AG04450 (cell line): ENCODE results near the gene ADARB2. TPM values are rescaled to one million over a fixed set of nuclear protein-coding genes. Genes with fewer than 3 reads are reported as not detected.

Experiments
- CTCF ChIA-PET: fragments of 300-600, 350-600 bp; formaldehyde crosslinking; extraction: SDS; loops from one replicate; lab custom pipeline; 2022; ENCODE audit warnings: antibody characterized with exemption, inconsistent platforms; lab: Charles Lee
- POLR2A ChIA-PET: fragments of 350-600 bp; formaldehyde crosslinking; extraction: SDS; loops from one replicate; lab custom pipeline; 2021; ENCODE audit warnings: antibody characterized with exemption, inconsistent platforms; lab: Yijun Ruan, JAX
- DNase-seq: peaks from one replicate; pipeline ENCODE4 v3.0.0-alpha.2; 2011; ENCODE audit warnings: low read depth, low spot score
- H3K27ac ChIP-seq: one replicate; pipeline ENCODE4 v1.5.1; 2012; ENCODE audit warnings: low read depth, low read length, control low read depth
- H3K27me3 ChIP-seq: one replicate; pipeline ENCODE4 v1.6.0; 2012; ENCODE audit warnings: low read length; ENCODE audit not compliant: control insufficient read depth, insufficient read depth
- H3K4me3 ChIP-seq: 2 replicates; pipeline ENCODE4 v1.5.1; 2011; ENCODE audit warnings: mild to moderate bottlenecking, low read depth, low read length, control low read depth
- H3K9me3 ChIP-seq: 2 replicates; pipeline ENCODE4 v1.5.1; 2012; ENCODE audit warnings: low read length; ENCODE audit not compliant: control insufficient read depth, insufficient read depth
- polyA plus RNA-seq: library from polyadenylated mRNA; depleted of rRNA; stranded (reverse); fragments of >200 nt; gene quantifications from 2 replicates; pipeline ENCODE4 v1.2.3, GENCODE V29; 2011
- TF ChIP-seq, protein P1 (sequence below): IDR thresholded peaks from 2 replicates; pipeline ENCODE4 v1.5.1; 2011; ENCODE audit warnings: low read depth, low read length, control low read depth, inconsistent platforms

Gene ADARB2
- polyA plus RNA-seq, 1 experiment, result not detected

DNA sequence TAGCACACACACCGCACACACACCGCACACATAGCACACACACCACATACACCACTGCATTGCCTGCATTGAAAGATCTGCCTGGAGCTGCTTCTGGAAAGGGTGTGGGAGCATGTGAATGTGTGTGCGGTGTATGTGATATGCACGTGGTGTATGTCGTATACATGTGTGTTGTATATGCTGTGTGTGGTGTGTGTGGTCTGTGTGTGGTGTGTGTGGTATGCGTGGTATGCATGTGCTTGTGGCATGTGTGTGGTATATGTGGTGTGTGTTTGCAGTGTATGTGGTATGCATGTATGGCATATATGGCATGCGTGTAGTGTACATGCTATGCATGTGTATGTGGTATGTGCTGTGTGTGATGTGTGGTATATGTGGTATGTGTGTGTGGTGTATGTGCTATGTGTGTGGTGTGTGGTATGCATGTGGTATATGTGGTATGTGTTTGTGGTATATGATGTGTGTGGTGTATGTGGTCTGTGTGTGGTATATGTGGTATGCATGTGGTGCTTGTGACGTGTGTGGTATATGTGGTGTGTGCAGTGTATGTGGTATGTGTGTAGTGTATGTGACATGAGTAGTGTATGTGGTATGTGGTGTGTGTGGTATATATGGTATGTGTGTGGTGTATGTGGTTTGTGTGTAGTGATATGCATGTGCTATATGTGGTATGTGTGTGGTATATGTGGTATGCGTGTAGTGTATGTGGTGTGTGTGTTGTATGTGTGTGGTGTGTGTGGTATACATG is 505.0 kb downstream of the ADARB2 start:
- no peak overlapping the region for H3K27ac ChIP-seq
- ChIA-PET CTCF (no interaction called here), POLR2A (no interaction called here)
- H3K4me3 ChIP-seq, result no peak overlapping the region
- TF ChIP-seq, protein P1, sequence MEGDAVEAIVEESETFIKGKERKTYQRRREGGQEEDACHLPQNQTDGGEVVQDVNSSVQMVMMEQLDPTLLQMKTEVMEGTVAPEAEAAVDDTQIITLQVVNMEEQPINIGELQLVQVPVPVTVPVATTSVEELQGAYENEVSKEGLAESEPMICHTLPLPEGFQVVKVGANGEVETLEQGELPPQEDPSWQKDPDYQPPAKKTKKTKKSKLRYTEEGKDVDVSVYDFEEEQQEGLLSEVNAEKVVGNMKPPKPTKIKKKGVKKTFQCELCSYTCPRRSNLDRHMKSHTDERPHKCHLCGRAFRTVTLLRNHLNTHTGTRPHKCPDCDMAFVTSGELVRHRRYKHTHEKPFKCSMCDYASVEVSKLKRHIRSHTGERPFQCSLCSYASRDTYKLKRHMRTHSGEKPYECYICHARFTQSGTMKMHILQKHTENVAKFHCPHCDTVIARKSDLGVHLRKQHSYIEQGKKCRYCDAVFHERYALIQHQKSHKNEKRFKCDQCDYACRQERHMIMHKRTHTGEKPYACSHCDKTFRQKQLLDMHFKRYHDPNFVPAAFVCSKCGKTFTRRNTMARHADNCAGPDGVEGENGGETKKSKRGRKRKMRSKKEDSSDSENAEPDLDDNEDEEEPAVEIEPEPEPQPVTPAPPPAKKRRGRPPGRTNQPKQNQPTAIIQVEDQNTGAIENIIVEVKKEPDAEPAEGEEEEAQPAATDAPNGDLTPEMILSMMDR, result no peak
- no peaks in the 10 kb centered on the region for H3K27me3 ChIP-seq
- DNase-seq, result no peak
- peaks cover 51% of the 10 kb centered on the region for H3K9me3 ChIP-seq

DNA sequence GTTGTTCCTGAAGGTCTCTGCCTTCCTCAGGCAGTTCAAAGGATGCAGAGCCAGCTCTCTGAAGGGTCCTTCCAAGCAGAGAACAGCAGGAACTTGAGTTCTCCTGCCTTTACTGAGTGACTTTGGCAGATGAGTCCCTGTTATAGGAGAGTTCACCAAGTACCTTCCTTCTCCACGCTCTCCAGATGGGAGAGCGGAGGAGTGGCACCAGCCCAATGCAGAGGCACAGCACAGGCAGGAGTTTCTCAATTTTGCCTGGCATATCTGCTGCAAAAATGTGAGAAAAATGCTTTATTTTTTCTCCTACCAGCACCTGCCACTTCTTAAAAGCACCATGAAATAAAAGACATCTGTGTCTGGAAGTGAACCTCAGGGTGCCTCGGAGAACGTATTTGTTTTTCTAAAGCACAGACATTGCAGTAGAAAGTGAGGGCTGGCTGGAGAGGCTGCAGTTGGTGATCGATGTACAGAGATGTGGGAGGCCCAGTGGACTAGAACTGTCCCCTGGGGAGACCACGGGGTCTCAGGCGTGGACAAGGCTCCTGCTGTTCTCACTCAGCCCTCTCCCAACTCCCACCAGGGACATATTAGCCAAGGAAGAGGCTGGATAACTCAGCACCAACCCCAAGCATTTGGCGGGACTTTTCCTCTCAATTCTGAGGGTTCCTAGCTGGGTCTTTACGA is 506.6 kb downstream of the ADARB2 start:
- ChIA-PET POLR2A (no interaction called here), CTCF (no interaction called here)
- H3K27ac ChIP-seq, result no peak overlapping the region
- DNase-seq, result no peak
- TF ChIP-seq, protein P1, result no peak
- H3K27me3 ChIP-seq, result no peaks in the 10 kb centered on the region
- peaks cover 54% of the 10 kb centered on the region for H3K9me3 ChIP-seq
- no peak overlapping the region for H3K4me3 ChIP-seq

DNA sequence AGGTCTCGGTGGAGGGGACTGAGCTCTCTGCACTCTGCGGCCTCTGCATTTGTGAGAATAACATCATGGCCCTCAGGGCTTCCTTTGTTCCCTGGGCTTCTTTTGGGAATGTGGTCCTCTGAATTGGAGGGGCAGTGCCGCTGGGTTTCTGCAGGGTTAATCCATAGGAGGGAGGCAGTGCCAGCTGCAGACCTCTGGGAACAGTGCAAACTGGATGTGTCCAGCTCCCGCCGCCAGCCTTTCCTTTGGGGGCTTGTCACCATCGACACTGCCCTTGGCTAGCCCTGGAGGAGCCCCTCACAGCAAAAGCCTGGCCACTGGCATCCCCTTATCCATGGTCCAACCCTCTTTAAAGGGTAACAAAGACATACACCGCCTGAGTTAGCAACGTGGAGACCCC is 507.2 kb downstream of the ADARB2 start:
- ChIA-PET POLR2A (no interaction called here), CTCF (no interaction called here)
- no peak overlapping the region for H3K27ac ChIP-seq
- no peak for DNase-seq
- peaks cover 54% of the 10 kb centered on the region for H3K9me3 ChIP-seq
- no peaks in the 10 kb centered on the region for H3K27me3 ChIP-seq
- H3K4me3 ChIP-seq, result no peak overlapping the region
- TF ChIP-seq, protein P1, result no peak

DNA sequence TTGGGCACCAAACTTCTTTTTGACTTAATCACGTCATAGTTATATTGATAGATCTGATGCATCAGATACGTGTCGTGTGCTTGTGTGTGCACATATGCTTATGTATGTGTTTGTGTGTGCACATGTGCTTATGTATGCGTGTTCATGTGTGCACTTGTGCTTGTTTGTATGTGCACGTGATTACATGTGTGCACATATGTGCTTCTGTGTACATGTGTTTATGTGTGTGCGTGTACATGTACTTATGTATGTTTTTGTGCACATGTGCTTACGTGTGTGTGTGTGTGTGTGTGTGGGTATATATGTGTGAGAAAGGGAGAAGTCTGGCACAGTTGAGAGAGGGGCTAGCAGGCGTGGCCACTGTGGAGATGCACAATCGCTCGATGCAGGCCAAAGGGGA is 507.8 kb downstream of the ADARB2 start:
- TF ChIP-seq, protein P1, result no peak
- ChIA-PET CTCF (no interaction called here), POLR2A (no interaction called here)
- H3K4me3 ChIP-seq, result no peak overlapping the region
- H3K27ac ChIP-seq, result no peak overlapping the region
- H3K27me3 ChIP-seq, result no peaks in the 10 kb centered on the region
- H3K9me3 ChIP-seq, result peaks cover 54% of the 10 kb centered on the region
- no peak for DNase-seq

DNA sequence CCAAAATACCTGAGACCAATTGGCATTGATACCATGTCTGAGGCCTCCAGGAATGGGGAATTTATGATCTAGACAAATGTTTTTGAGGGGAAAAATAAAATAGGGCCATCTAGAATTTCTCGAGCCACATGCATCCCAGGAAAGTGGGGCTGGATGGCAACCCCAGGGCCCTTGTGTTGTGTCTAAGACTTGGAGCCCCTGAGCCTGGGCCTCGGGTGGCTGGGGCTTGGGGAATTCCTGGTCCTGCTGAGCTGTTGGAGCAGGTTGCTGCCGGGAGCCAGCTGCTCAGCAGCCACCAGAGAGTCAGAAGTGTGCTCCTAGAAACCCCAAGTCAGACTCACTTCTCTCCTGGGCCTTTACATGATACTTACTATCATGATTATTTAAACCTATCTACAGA is 508.2 kb downstream of the ADARB2 start:
- TF ChIP-seq, protein P1, result no peak
- no peak overlapping the region for H3K27ac ChIP-seq
- peaks cover 50% of the 10 kb centered on the region for H3K9me3 ChIP-seq
- DNase-seq, result no peak
- no peaks in the 10 kb centered on the region for H3K27me3 ChIP-seq
- ChIA-PET CTCF (no interaction called here), POLR2A (no interaction called here)
- no peak overlapping the region for H3K4me3 ChIP-seq
